Panc1 (cell line): Measurements from ENCODE around the gene OR5B21. TPM values are rescaled to one million over a fixed set of nuclear protein-coding genes. Genes with fewer than 3 reads are reported as not detected.

ENCODE experiments used
- ATAC-seq: fragments of 200-7000 bp; cut with Tn5 transposase; 2 replicates; pipeline ENCODE4 v1.9.1; 2020; ENCODE audit warnings: mild to moderate bottlenecking, moderate library complexity
- BruUV-seq: library from RNA; stranded (reverse); fragments of 400-500 nt; replicated peaks from 2 replicates; lab custom pipeline; 2021; lab: Mats Ljungman, UMichigan
- CTCF ChIA-PET: fragments of 300-600 bp; sonication (Branson Sonifier 250); formaldehyde crosslinking; loops from one replicate; lab custom pipeline; 2022; ENCODE audit warnings: antibody characterized with exemption; lab: Charles Lee
- POLR2A ChIA-PET: fragments of 300-600 bp; sonication (Branson Sonifier 250); formaldehyde crosslinking; loops from one replicate; lab custom pipeline; 2022; ENCODE audit warnings: antibody characterized with exemption; lab: Charles Lee
- DNase-seq: peaks from one replicate; pipeline ENCODE4 v3.0.0-alpha.2; 2010; ENCODE audit warnings: low read depth, low spot score
- H3K27ac ChIP-seq: 2 replicates; pipeline ENCODE4 v1.5.1; 2011; ENCODE audit warnings: mild to moderate bottlenecking, low read length, inconsistent platforms
- H3K27me3 ChIP-seq: fragments of 200-500 bp; sonication (Bioruptor generic); 2 replicates; pipeline ENCODE4 v1.6.0; 2014; ENCODE audit warnings: low read length, inconsistent platforms; ENCODE audit not compliant: control insufficient read depth, insufficient read depth
- H3K36me3 ChIP-seq: fragments of 200-500 bp; sonication (Bioruptor generic); 2 replicates; pipeline ENCODE4 v1.5.1; 2014; ENCODE audit warnings: inconsistent platforms, mild to moderate bottlenecking, low read length, moderate library complexity; ENCODE audit not compliant: control insufficient read depth, insufficient read depth
- H3K4me1 ChIP-seq: 2 replicates; pipeline ENCODE4 v1.5.1; 2011; ENCODE audit warnings: inconsistent platforms, mild to moderate bottlenecking, low read length, moderate library complexity; ENCODE audit not compliant: control insufficient read depth, insufficient read depth
- H3K4me3 ChIP-seq, 2 experiments: 2 replicates each; pipeline ENCODE4 v1.5.1; 2011 to 2012; ENCODE audit warnings: low read depth in 2 of 2, low read length in 2 of 2, mild to moderate bottlenecking in 2 of 2, inconsistent platforms in 1 of 2, moderate library complexity in 1 of 2
- H3K9me3 ChIP-seq: fragments of 200-500 bp; sonication (Bioruptor generic); 2 replicates; pipeline ENCODE4 v1.5.1; 2014; ENCODE audit warnings: low read depth, mild to moderate bottlenecking, inconsistent platforms, low read length, moderate library complexity; ENCODE audit not compliant: control insufficient read depth, insufficient read depth
- POLR2AphosphoS5 ChIP-seq: IDR thresholded peaks from 2 replicates; pipeline ENCODE4 v1.6.1; 2012; ENCODE audit warnings: mild to moderate bottlenecking, low read depth, low read length, moderate library complexity
- REST ChIP-seq, 2 experiments: IDR thresholded peaks; 2 replicates each; pipeline ENCODE4 v1.6.1; 2011 to 2012; ENCODE audit warnings: low read depth in 2 of 2, control low read depth in 1 of 2, low read length in 1 of 2, mild to moderate bottlenecking in 1 of 2, moderate library complexity in 1 of 2; ENCODE audit not compliant: insufficient read depth in 1 of 2
- SIN3A ChIP-seq: IDR thresholded peaks from 2 replicates; pipeline ENCODE4 v1.6.1; 2012; ENCODE audit warnings: low read depth, mild to moderate bottlenecking, low read length, moderate library complexity, borderline replicate concordance; ENCODE audit not compliant: insufficient read depth
- TCF7L2 ChIP-seq: IDR thresholded peaks from 2 replicates; pipeline ENCODE4 v1.6.1; 2011; ENCODE audit warnings: mild to moderate bottlenecking, low read depth, low read length, inconsistent platforms
- in situ Hi-C: cut with HindIII; loops from 2 replicates; pipeline ENCODE4 v1.10.0; 2016; ENCODE audit warnings: low sequenced_read_pairs, low pct_unique_long_range_greater_than_20kb
- intact Hi-C: fragments of 100-400 bp; cut with micrococcal nuclease; formaldehyde crosslinking; loops from one replicate; pipeline ENCODE4 v1.10.0; 2022; ENCODE audit not compliant: unreplicated experiment
- total RNA-seq: library from RNA; stranded (reverse); gene quantifications from one replicate; pipeline ENCODE4 v1.2.1, GENCODE V29; 2021; ENCODE audit not compliant: unreplicated experiment
- TF ChIP-seq, protein P1 (sequence below): fragments of 450-650 bp; IDR thresholded peaks from 2 replicates; pipeline ENCODE4 v1.5.1; 2017; ENCODE audit warnings: mild to moderate bottlenecking

OR5B21 gene
- total RNA-seq, 1 experiment from 2014 or later: not detected

DNA sequence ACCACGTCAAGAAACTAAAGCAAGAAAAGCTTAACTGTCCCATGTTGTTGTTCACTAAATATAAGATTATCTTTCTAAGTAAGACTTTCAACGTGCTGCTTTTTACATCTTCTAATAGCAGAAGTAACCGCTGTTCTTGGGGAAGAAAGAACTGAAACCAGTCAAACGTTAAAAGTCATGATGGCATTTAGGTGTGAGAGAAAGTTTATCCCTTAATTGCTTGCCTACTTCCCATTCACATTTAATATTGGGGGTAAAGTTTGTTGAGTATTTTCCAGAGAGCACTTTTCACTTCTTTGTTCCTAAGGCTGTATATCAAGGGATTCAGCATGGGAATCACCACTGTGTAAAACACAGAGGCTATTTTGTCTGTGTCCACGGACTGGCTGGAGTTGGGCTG lies 970 bp downstream of the OR5B21 start:
- POLR2A ChIA-PET: no interaction called here
- in situ Hi-C loops: no loop called here

GRCh38 chr11:58505849-58506248 lies 2.1 kb downstream of the OR5B21 start:
- TF ChIP-seq, protein P1, sequence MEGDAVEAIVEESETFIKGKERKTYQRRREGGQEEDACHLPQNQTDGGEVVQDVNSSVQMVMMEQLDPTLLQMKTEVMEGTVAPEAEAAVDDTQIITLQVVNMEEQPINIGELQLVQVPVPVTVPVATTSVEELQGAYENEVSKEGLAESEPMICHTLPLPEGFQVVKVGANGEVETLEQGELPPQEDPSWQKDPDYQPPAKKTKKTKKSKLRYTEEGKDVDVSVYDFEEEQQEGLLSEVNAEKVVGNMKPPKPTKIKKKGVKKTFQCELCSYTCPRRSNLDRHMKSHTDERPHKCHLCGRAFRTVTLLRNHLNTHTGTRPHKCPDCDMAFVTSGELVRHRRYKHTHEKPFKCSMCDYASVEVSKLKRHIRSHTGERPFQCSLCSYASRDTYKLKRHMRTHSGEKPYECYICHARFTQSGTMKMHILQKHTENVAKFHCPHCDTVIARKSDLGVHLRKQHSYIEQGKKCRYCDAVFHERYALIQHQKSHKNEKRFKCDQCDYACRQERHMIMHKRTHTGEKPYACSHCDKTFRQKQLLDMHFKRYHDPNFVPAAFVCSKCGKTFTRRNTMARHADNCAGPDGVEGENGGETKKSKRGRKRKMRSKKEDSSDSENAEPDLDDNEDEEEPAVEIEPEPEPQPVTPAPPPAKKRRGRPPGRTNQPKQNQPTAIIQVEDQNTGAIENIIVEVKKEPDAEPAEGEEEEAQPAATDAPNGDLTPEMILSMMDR: no peak
- TF ChIP-seq POLR2AphosphoS5: no peak
- TF ChIP-seq SIN3A: no peak
- TF ChIP-seq REST (IDR thresholded peaks at IDR 0.05; ENCODE audit: insufficient read depth in 1 of 2, low read depth in 2 of 2, low read length in 1 of 2): no peak
- no peak for DNase-seq
- no peaks in the 10 kb centered on the region for H3K36me3 ChIP-seq
- CTCF ChIA-PET: no interaction called here
- no peaks in the 10 kb centered on the region for H3K4me1 ChIP-seq
- intact Hi-C loops: no loop called here
- ATAC-seq: no peak
- H3K9me3 ChIP-seq: no peaks in the 10 kb centered on the region
- in situ Hi-C loops: no loop called here
- H3K27ac ChIP-seq: no peak overlapping the region
- peaks cover 6% of the 10 kb centered on the region for H3K27me3 ChIP-seq
- no peak overlapping the region for H3K4me3 ChIP-seq
- POLR2A ChIA-PET: no interaction called here
- BruUV-seq: no TSS peak

More for the DNA sequence above, 970 bp downstream of the OR5B21 start:
- intact Hi-C loops: no loop called here
- Histone ChIP-seq H3K9me3 (no peaks in the 10 kb centered on the region), H3K27me3 (peaks cover 6% of the 10 kb centered on the region; the same call in 1 of the 2 replicates), H3K27ac (no peak overlapping the region), H3K4me3 (no peak overlapping the region), H3K36me3 (no peaks in the 10 kb centered on the region), H3K4me1 (no peaks in the 10 kb centered on the region)
- DNase-seq (no peak), ATAC-seq (no peak)
- TF ChIP-seq SIN3A (no peak), POLR2AphosphoS5 (no peak), REST (IDR thresholded peaks at IDR 0.05; ENCODE audit: insufficient read depth in 1 of 2, low read depth in 2 of 2, low read length in 1 of 2) (no peak), TCF7L2 (no peak)
- TF ChIP-seq, protein P1: no peak
- BruUV-seq: no TSS peak
- CTCF ChIA-PET: no interaction called here
